KMS-11 (cell line): Measurements from ENCODE around the gene EVC.

ENCODE experiments used
- H2AFZ ChIP-seq: fragments of 200-600 bp; sonication (generic); 2 replicates; pipeline ENCODE4 v1.6.1; 2016; ENCODE audit warnings: antibody characterized with exemption, mixed run types, low read depth
- H3K27ac ChIP-seq: fragments of 200-600 bp; sonication (generic); 2 replicates; pipeline ENCODE4 v1.6.1; 2016; ENCODE audit warnings: mild to moderate bottlenecking, mixed run types
- H3K27me3 ChIP-seq: fragments of 200-600 bp; sonication (generic); 2 replicates; pipeline ENCODE4 v1.6.1; 2017; ENCODE audit warnings: mild to moderate bottlenecking, low read depth, mixed run types, moderate library complexity; ENCODE audit not compliant: insufficient read depth
- H3K36me3 ChIP-seq: fragments of 200-600 bp; sonication (generic); 2 replicates; pipeline ENCODE4 v1.6.1; 2017; ENCODE audit warnings: mild to moderate bottlenecking, mixed run types; ENCODE audit not compliant: insufficient read depth
- H3K4me1 ChIP-seq: fragments of 200-600 bp; sonication (generic); 2 replicates; pipeline ENCODE4 v1.6.1; 2016; ENCODE audit warnings: mild to moderate bottlenecking, low read depth, mixed run types; ENCODE audit not compliant: poor library complexity, severe bottlenecking
- H3K4me2 ChIP-seq: fragments of 200-600 bp; sonication (generic); 2 replicates; pipeline ENCODE4 v1.7.0; 2016; ENCODE audit warnings: mild to moderate bottlenecking, mixed run types
- H3K4me3 ChIP-seq: fragments of 200-600 bp; sonication (generic); IDR thresholded peaks from 2 replicates; pipeline ENCODE4 v1.6.1; 2017; ENCODE audit warnings: low read depth, low read length, mixed read lengths; ENCODE audit not compliant: insufficient read depth
- H3K79me2 ChIP-seq: fragments of 200-600 bp; sonication (generic); 2 replicates; pipeline ENCODE4 v1.6.1; 2016; ENCODE audit warnings: low read depth, mixed run types; ENCODE audit not compliant: insufficient read depth
- H3K9ac ChIP-seq: fragments of 200-600 bp; sonication (generic); 2 replicates; pipeline ENCODE4 v1.6.1; 2016; ENCODE audit warnings: mild to moderate bottlenecking, mixed run types
- H4K20me1 ChIP-seq: fragments of 200-600 bp; sonication (generic); 2 replicates; pipeline ENCODE4 v1.6.1; 2016; ENCODE audit warnings: mild to moderate bottlenecking, mixed run types; ENCODE audit not compliant: insufficient read depth
- TF ChIP-seq, protein P1 (sequence below): fragments of 200-600 bp; sonication (generic); conservative IDR thresholded peaks from 2 replicates; pipeline ENCODE4 v1.6.1; 2017; ENCODE audit warnings: low read depth, mild to moderate bottlenecking, antibody characterized with exemption, low read length, moderate library complexity, mixed read lengths

The EVC gene

DNA sequence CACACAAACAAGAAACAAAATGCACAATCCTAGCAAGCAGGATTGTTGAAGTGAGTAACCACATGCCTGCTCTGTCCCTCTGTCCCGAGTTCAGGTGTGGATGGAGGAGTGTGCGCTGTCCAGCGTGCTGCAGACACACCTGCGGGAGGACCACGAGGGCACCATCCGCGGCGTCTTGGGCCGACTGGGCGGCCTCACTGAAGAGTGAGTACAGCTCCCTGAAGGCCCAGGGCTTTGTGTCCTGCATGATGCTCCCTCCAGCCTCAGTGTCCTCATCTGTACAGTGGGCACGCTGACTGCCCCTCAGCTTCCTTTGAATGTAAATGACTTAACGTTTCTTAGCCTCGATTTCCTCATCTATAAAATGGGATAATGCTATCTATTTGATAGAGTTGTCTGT lies 82.5 kb downstream of the EVC start:
- Histone ChIP-seq H3K9ac (no peak overlapping the region), H3K27me3 (no peaks in the 10 kb centered on the region), H3K36me3 (no peaks in the 10 kb centered on the region), H3K27ac (no peak overlapping the region), H4K20me1 (no peaks in the 10 kb centered on the region), H3K4me3 (no peak overlapping the region), H3K4me1 (no peaks in the 10 kb centered on the region), H2AFZ (no peak overlapping the region), H3K4me2 (no peak overlapping the region), H3K79me2 (no peaks in the 10 kb centered on the region)
- TF ChIP-seq, protein P1, sequence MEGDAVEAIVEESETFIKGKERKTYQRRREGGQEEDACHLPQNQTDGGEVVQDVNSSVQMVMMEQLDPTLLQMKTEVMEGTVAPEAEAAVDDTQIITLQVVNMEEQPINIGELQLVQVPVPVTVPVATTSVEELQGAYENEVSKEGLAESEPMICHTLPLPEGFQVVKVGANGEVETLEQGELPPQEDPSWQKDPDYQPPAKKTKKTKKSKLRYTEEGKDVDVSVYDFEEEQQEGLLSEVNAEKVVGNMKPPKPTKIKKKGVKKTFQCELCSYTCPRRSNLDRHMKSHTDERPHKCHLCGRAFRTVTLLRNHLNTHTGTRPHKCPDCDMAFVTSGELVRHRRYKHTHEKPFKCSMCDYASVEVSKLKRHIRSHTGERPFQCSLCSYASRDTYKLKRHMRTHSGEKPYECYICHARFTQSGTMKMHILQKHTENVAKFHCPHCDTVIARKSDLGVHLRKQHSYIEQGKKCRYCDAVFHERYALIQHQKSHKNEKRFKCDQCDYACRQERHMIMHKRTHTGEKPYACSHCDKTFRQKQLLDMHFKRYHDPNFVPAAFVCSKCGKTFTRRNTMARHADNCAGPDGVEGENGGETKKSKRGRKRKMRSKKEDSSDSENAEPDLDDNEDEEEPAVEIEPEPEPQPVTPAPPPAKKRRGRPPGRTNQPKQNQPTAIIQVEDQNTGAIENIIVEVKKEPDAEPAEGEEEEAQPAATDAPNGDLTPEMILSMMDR: no peak

DNA sequence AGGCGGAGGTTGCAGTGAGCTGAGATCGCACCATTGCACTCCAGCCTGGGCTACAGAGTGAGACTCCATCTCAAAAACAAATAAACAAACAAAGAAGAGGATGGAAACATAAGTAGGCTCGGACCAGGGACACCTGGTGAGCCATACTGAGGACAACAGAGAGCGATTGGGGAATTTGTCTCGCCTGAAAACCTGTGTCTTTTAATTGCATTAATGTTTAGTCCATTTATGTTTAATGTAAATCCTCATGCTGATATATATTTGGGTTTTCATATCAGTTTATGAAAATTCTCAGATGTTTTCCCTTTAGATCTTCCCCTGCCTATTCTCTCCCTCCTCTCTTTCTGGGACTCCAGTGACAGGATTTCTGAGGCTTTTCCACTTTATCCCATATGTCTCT lies 84.6 kb downstream of the EVC start:
- H2AFZ ChIP-seq: no peak overlapping the region
- no peaks in the 10 kb centered on the region for H4K20me1 ChIP-seq
- no peaks in the 10 kb centered on the region for H3K27me3 ChIP-seq
- H3K79me2 ChIP-seq: no peaks in the 10 kb centered on the region
- TF ChIP-seq, protein P1: no peak
- no peaks in the 10 kb centered on the region for H3K4me1 ChIP-seq
- H3K9ac ChIP-seq: no peak overlapping the region
- H3K27ac ChIP-seq: no peak overlapping the region
- H3K36me3 ChIP-seq: no peaks in the 10 kb centered on the region
- H3K4me3 ChIP-seq: no peak overlapping the region
- H3K4me2 ChIP-seq: no peak overlapping the region

DNA sequence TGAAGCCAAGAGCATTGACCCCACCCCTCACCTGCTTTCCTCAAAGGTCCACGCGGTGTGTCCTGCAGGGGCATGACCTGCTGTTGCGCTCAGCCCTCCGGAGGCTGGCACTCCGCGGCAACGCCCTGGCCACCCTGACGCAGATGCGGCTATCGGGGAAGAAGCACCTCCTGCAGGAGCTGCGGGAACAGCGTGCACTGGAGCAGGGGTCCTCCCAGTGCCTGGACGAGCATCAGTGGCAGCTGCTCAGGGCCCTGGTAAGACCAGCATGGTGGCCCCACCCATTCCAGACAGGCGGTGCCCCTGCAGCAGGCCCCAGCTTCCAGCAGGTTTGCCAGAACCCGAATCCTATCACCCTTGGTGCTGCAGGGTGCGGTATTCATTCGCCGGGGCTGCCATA lies 86.0 kb downstream of the EVC start:
- TF ChIP-seq, protein P1: no peak
- no peaks in the 10 kb centered on the region for H3K4me1 ChIP-seq
- no peaks in the 10 kb centered on the region for H3K27me3 ChIP-seq
- no peak overlapping the region for H3K27ac ChIP-seq
- no peaks in the 10 kb centered on the region for H4K20me1 ChIP-seq
- H3K79me2 ChIP-seq: no peaks in the 10 kb centered on the region
- no peak overlapping the region for H2AFZ ChIP-seq
- H3K9ac ChIP-seq: no peak overlapping the region
- H3K4me2 ChIP-seq: no peak overlapping the region
- no peaks in the 10 kb centered on the region for H3K36me3 ChIP-seq
- H3K4me3 ChIP-seq: no peak overlapping the region

- no peak overlapping the region for H3K4me3 ChIP-seq
- H4K20me1 ChIP-seq: no peaks in the 10 kb centered on the region
- no peaks in the 10 kb centered on the region for H3K36me3 ChIP-seq
- no peak overlapping the region for H3K27ac ChIP-seq
- H3K79me2 ChIP-seq: no peaks in the 10 kb centered on the region
- H3K4me1 ChIP-seq: no peaks in the 10 kb centered on the region
- no peak overlapping the region for H3K4me2 ChIP-seq
- TF ChIP-seq, protein P1: no peak
- no peaks in the 10 kb centered on the region for H3K27me3 ChIP-seq
- H2AFZ ChIP-seq: no peak overlapping the region
- no peak overlapping the region for H3K9ac ChIP-seq
These were observed 86.9 kb downstream of the EVC start for GRCh38 chr4:5797866-5798265.

GRCh38 chr4:5798462-5798861 lies 87.5 kb downstream of the EVC start:
- Histone ChIP-seq H3K4me3 (no peak overlapping the region), H2AFZ (no peak overlapping the region), H4K20me1 (no peaks in the 10 kb centered on the region), H3K79me2 (no peaks in the 10 kb centered on the region), H3K4me1 (no peaks in the 10 kb centered on the region), H3K27me3 (no peaks in the 10 kb centered on the region), H3K9ac (no peak overlapping the region), H3K4me2 (no peak overlapping the region), H3K27ac (no peak overlapping the region), H3K36me3 (no peaks in the 10 kb centered on the region)
- TF ChIP-seq, protein P1: no peak
